Panc1 (cell line): ENCODE results near the gene PTPN9. TPM values are rescaled to one million over a fixed set of nuclear protein-coding genes. Genes with fewer than 3 reads are reported as not detected.
A peak's percentile ranks its signal among the peaks of the same experiment; 100 is the strongest.

Source experiments
- ATAC-seq: fragments of 200-7000 bp; cut with Tn5 transposase; 2 replicates; pipeline ENCODE4 v1.9.1; 2020; ENCODE audit warnings: mild to moderate bottlenecking, moderate library complexity
- BruUV-seq: library from RNA; stranded (reverse); fragments of 400-500 nt; replicated peaks from 2 replicates; lab custom pipeline; 2021; lab: Mats Ljungman, UMichigan
- CTCF ChIA-PET: fragments of 300-600 bp; sonication (Branson Sonifier 250); formaldehyde crosslinking; loops from one replicate; lab custom pipeline; 2022; ENCODE audit warnings: antibody characterized with exemption; lab: Charles Lee
- POLR2A ChIA-PET: fragments of 300-600 bp; sonication (Branson Sonifier 250); formaldehyde crosslinking; loops from one replicate; lab custom pipeline; 2022; ENCODE audit warnings: antibody characterized with exemption; lab: Charles Lee
- DNase-seq: peaks from one replicate; pipeline ENCODE4 v3.0.0-alpha.2; 2010; ENCODE audit warnings: low read depth, low spot score
- H3K27ac ChIP-seq: 2 replicates; pipeline ENCODE4 v1.5.1; 2011; ENCODE audit warnings: mild to moderate bottlenecking, low read length, inconsistent platforms
- H3K27me3 ChIP-seq: fragments of 200-500 bp; sonication (Bioruptor generic); 2 replicates; pipeline ENCODE4 v1.6.0; 2014; ENCODE audit warnings: low read length, inconsistent platforms; ENCODE audit not compliant: control insufficient read depth, insufficient read depth
- H3K36me3 ChIP-seq: fragments of 200-500 bp; sonication (Bioruptor generic); 2 replicates; pipeline ENCODE4 v1.5.1; 2014; ENCODE audit warnings: inconsistent platforms, mild to moderate bottlenecking, low read length, moderate library complexity; ENCODE audit not compliant: control insufficient read depth, insufficient read depth
- H3K4me1 ChIP-seq: 2 replicates; pipeline ENCODE4 v1.5.1; 2011; ENCODE audit warnings: inconsistent platforms, mild to moderate bottlenecking, low read length, moderate library complexity; ENCODE audit not compliant: control insufficient read depth, insufficient read depth
- H3K4me3 ChIP-seq, 2 experiments: 2 replicates each; pipeline ENCODE4 v1.5.1; 2011 to 2012; ENCODE audit warnings: low read depth in 2 of 2, low read length in 2 of 2, mild to moderate bottlenecking in 2 of 2, inconsistent platforms in 1 of 2, moderate library complexity in 1 of 2
- H3K9me3 ChIP-seq: fragments of 200-500 bp; sonication (Bioruptor generic); 2 replicates; pipeline ENCODE4 v1.5.1; 2014; ENCODE audit warnings: low read depth, mild to moderate bottlenecking, inconsistent platforms, low read length, moderate library complexity; ENCODE audit not compliant: control insufficient read depth, insufficient read depth
- POLR2AphosphoS5 ChIP-seq: IDR thresholded peaks from 2 replicates; pipeline ENCODE4 v1.6.1; 2012; ENCODE audit warnings: mild to moderate bottlenecking, low read depth, low read length, moderate library complexity
- SIN3A ChIP-seq: IDR thresholded peaks from 2 replicates; pipeline ENCODE4 v1.6.1; 2012; ENCODE audit warnings: low read depth, mild to moderate bottlenecking, low read length, moderate library complexity, borderline replicate concordance; ENCODE audit not compliant: insufficient read depth
- TCF7L2 ChIP-seq: IDR thresholded peaks from 2 replicates; pipeline ENCODE4 v1.6.1; 2011; ENCODE audit warnings: mild to moderate bottlenecking, low read depth, low read length, inconsistent platforms
- in situ Hi-C: cut with HindIII; loops from 2 replicates; pipeline ENCODE4 v1.10.0; 2016; ENCODE audit warnings: low sequenced_read_pairs, low pct_unique_long_range_greater_than_20kb
- intact Hi-C: fragments of 100-400 bp; cut with micrococcal nuclease; formaldehyde crosslinking; loops from one replicate; pipeline ENCODE4 v1.10.0; 2022; ENCODE audit not compliant: unreplicated experiment
- total RNA-seq: library from RNA; stranded (reverse); gene quantifications from one replicate; pipeline ENCODE4 v1.2.1, GENCODE V29; 2021; ENCODE audit not compliant: unreplicated experiment
- TF ChIP-seq, protein P1 (sequence below), 2 experiments: IDR thresholded peaks; 2 replicates each; pipeline ENCODE4 v1.6.1; 2011 to 2012; ENCODE audit warnings: low read depth in 2 of 2, control low read depth in 1 of 2, low read length in 1 of 2, mild to moderate bottlenecking in 1 of 2, moderate library complexity in 1 of 2; ENCODE audit not compliant: insufficient read depth in 1 of 2
- TF ChIP-seq, protein P2 (sequence below): fragments of 450-650 bp; IDR thresholded peaks from 2 replicates; pipeline ENCODE4 v1.5.1; 2017; ENCODE audit warnings: mild to moderate bottlenecking

PTPN9 gene
- total RNA-seq, 1 experiment from 2014 or later = 38.4 TPM

DNA sequence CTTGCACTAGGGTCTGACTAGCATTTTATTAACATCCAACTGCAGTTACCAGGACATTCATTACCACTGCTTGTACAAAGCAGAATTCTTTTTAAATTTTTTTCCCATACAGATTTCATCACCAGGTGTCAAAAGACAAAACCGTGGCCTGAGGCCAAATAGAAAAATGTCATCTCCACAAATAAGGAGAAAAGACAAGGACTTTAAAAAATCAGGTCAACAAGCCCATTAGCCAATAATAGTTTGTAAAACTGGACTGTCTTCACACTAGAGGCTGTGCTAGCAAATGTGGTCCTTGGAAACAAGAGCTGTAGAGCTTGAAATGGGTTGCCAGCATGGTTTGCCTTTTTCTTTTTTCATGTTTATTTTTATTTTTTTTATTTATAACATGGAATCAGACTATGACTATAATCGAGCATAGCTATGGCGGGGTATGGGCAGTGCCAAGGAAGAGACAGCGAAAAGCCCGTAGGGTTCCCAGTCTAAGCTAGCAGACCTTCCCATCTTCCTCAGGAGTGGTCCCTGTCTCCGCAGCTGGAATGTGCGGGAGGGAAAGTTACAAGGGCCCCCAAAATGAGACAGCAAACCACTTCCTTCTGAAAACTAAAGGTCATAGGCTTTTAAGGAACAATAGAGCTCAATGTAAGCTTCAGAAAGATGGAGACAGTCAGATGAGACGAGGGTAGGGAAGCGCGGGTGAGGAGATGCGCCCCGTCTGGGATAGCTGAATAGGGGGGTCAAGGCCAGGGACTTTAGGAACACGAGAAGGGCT lies 1.5 kb downstream of the PTPN9 start:
- Histone ChIP-seq H3K36me3 (no peaks in the 10 kb centered on the region; the same call in 1 of the 2 replicates), H3K27ac (peak overlapping the region; percentile 95), H3K4me1 (peaks cover 16% of the 10 kb centered on the region), H3K9me3 (no peaks in the 10 kb centered on the region), H3K27me3 (no peaks in the 10 kb centered on the region), H3K4me3 (peak overlapping the region; percentile 86 to 98)
- ChIA-PET CTCF (interaction anchor here (0.5 kb wide), 1 partner anchor 18 kb away, joined by 7 read pairs; no protein-coding TSS in a partner anchor), POLR2A (interaction anchor here (0.6 kb wide), 1 partner anchor 42 kb away, joined by 12 read pairs; no protein-coding TSS in a partner anchor)
- in situ Hi-C loops = no loop called here
- intact Hi-C loops = no loop called here
- DNase-seq = no peak
- BruUV-seq = TSS peak; percentile 71
- TF ChIP-seq, protein P1, sequence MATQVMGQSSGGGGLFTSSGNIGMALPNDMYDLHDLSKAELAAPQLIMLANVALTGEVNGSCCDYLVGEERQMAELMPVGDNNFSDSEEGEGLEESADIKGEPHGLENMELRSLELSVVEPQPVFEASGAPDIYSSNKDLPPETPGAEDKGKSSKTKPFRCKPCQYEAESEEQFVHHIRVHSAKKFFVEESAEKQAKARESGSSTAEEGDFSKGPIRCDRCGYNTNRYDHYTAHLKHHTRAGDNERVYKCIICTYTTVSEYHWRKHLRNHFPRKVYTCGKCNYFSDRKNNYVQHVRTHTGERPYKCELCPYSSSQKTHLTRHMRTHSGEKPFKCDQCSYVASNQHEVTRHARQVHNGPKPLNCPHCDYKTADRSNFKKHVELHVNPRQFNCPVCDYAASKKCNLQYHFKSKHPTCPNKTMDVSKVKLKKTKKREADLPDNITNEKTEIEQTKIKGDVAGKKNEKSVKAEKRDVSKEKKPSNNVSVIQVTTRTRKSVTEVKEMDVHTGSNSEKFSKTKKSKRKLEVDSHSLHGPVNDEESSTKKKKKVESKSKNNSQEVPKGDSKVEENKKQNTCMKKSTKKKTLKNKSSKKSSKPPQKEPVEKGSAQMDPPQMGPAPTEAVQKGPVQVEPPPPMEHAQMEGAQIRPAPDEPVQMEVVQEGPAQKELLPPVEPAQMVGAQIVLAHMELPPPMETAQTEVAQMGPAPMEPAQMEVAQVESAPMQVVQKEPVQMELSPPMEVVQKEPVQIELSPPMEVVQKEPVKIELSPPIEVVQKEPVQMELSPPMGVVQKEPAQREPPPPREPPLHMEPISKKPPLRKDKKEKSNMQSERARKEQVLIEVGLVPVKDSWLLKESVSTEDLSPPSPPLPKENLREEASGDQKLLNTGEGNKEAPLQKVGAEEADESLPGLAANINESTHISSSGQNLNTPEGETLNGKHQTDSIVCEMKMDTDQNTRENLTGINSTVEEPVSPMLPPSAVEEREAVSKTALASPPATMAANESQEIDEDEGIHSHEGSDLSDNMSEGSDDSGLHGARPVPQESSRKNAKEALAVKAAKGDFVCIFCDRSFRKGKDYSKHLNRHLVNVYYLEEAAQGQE (IDR thresholded peaks at IDR 0.05; ENCODE audit: insufficient read depth in 1 of 2, low read depth in 2 of 2, low read length in 1 of 2) = no peak
- TF ChIP-seq SIN3A = 0 out of 2 replicates have a peak, but pooled peaks have one; percentile 46
- ATAC-seq = peak; percentile 7; the same call in 1 of the 2 replicates

DNA sequence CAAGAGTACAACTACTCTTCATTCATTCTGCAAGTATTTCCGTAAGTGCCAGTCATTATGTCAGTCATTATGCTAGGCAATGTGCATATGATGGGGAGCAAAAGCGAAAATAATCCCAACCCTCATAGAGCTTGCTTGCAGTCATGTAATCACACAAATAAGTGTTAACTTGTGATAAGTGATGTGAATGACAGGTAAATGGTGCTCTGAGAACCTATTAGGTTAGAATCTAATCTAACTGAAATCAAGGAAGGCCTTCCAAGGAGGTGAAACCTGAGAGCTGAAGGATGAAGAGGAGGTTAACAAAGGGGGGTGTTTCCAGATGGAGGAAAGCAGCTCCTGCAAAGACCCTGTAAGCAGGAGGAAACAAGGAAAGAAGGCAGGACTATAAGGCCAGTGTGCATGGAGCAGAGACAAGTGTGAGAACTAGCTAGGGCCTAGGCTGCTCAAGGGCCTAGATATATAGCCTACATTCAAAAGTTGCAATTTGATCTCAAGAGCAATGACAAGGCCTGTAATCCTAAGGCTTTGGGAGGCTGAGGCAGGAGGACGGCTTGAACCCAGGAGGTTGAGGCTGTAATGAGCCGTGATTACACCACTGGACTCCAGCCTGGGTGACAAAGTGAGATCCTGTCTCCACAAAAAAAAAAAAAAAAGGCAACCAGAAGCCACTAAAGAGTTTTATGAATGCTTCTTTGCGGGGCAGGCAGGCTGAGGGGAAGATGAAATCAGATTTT lies 5.3 kb downstream of the PTPN9 start:
- ATAC-seq = no peak
- POLR2A ChIA-PET = no interaction called here

More for the DNA sequence above, 5.3 kb downstream of the PTPN9 start:
- H3K9me3 ChIP-seq = no peaks in the 10 kb centered on the region
- CTCF ChIA-PET = no interaction called here
- no TSS peak for BruUV-seq
- no peak overlapping the region for H3K4me3 ChIP-seq
- intact Hi-C loops = no loop called here
- no peaks in the 10 kb centered on the region for H3K27me3 ChIP-seq
- H3K27ac ChIP-seq = no peak overlapping the region
- no peak for DNase-seq
- H3K36me3 ChIP-seq = no peaks in the 10 kb centered on the region; the same call in 1 of the 2 replicates
- TF ChIP-seq, protein P2, sequence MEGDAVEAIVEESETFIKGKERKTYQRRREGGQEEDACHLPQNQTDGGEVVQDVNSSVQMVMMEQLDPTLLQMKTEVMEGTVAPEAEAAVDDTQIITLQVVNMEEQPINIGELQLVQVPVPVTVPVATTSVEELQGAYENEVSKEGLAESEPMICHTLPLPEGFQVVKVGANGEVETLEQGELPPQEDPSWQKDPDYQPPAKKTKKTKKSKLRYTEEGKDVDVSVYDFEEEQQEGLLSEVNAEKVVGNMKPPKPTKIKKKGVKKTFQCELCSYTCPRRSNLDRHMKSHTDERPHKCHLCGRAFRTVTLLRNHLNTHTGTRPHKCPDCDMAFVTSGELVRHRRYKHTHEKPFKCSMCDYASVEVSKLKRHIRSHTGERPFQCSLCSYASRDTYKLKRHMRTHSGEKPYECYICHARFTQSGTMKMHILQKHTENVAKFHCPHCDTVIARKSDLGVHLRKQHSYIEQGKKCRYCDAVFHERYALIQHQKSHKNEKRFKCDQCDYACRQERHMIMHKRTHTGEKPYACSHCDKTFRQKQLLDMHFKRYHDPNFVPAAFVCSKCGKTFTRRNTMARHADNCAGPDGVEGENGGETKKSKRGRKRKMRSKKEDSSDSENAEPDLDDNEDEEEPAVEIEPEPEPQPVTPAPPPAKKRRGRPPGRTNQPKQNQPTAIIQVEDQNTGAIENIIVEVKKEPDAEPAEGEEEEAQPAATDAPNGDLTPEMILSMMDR = no peak
- TF ChIP-seq TCF7L2 = no peak
- TF ChIP-seq, protein P1 (IDR thresholded peaks at IDR 0.05; ENCODE audit: insufficient read depth in 1 of 2, low read depth in 2 of 2, low read length in 1 of 2) = no peak
- TF ChIP-seq SIN3A = no peak
- TF ChIP-seq POLR2AphosphoS5 = no peak
- in situ Hi-C loops = no loop called here
- peaks cover 11% of the 10 kb centered on the region for H3K4me1 ChIP-seq
